ENCODE results near the gene FXYD1. TPM values are rescaled to one million over a fixed set of nuclear protein-coding genes. Genes with fewer than 3 reads are reported as not detected.
A peak's percentile ranks its signal among the peaks of the same experiment; 100 is the strongest.

FXYD1 gene
- total RNA-seq, 2 donors from 2014 or later, result 1.8 to 4.7 TPM

DNA sequence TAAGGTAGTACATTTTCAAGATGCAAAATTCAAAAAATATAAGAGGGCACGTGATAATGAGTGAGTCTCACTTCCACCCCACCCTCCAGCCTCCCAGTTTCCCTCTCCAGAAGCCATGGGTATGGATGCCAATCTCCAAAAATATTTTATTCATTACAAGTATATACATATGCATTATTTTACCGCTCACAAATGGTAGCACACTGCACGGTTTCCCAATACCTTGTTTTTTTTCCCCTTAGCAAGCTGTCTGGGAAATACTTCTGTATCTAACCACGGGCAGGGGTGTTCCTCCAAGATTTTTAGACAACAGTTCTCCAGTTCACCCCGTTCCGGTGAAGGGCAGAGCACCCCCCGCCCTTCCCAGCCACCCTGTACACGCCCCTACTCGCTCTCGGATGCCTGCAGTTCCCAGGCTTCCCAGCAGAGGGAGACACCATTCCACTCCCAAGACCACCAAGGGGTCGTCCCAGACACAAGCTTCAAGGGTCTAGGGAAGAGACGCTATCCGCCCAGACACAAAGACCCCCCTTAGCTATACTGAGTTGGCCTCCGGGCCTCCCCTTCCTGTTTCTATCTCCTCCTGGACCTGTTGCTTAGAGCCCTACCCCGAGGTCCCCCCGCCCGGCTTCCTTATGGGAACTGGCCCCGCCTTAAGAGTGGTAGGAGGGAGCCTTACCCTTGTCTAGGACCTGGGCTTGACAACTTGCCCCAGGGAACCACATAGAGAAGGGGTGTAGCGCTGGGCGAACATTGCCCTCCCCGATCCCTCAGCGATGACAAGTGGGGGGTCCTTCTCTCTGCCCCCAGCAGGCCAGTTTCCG, 24.1 kb upstream of the FXYD1 start:
- DNase-seq (peak; percentile 39 to 59 (median 54)), ATAC-seq (peak; percentile 85)
- peak overlapping the region; percentile 4 for H3K27ac Mint-ChIP-seq
- no peaks in the 10 kb centered on the region for H3K9me3 ChIP-seq (ENCODE audit: control insufficient read depth, low read length, poor library complexity, severe bottlenecking)
- peaks cover 11% of the 10 kb centered on the region for H3K4me1 Mint-ChIP-seq
- no peak overlapping the region for H3K4me3 Mint-ChIP-seq
- peaks cover 4% of the 10 kb centered on the region for H3K27me3 Mint-ChIP-seq
- H3K36me3 Mint-ChIP-seq (ENCODE audit: low read depth), result no peaks in the 10 kb centered on the region

DNA sequence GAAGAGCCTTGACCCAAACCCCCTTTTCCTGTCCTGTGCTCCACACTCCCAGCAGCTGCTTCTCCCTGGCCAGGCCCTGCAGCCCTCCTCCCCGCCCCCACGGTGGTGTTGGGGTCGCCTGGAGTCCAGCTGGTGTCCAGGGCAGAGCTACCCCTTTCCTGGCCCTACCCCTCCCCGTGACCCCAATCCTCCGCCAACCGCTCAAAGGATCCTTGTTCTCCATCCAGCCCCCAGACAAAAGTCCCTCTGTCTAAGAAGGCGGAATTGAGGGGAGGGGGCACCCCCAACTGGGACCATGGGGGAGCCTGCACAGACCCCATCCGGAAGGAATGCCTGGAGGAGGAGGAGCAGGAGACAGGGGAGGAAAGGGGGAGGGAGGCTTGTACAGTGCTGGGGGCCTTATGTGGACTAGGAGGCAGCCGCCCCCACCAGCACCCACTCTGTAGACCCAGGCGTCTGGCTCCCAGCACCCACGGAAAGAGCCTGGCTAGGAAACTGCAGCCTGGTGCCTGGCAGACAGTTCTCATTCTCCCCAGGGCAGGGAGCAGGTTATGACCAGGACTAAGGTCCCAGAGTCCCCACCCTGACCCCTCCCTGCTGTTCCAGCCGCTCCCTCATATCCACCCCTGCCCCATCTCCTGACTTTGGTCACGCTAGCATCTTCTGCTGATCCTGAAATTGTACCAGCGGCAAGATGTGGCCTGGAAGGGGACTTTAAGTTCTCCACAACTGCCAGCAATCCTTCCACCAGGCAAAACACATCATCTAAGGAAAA, 23.3 kb upstream of the FXYD1 start, which contains the start of gene FXYD3:
FXYD3 (plus strand) TSS at position 647 of the 775 bp plus-strand sequence. CDS start 3,554 bp downstream, outside the sequence.
- no peak for DNase-seq
- no peaks in the 10 kb centered on the region for H3K9me3 ChIP-seq (ENCODE audit: control insufficient read depth, low read length, poor library complexity, severe bottlenecking)
- Mint-ChIP-seq H3K36me3 (ENCODE audit: low read depth) (no peaks in the 10 kb centered on the region), H3K27ac (peak within 1 kb of the TSS; percentile 4), H3K4me3 (no peak within 1 kb of the TSS), H3K4me1 (peaks cover 11% of the 10 kb centered on the region), H3K27me3 (peaks cover 4% of the 10 kb centered on the region)
- ATAC-seq, result no peak

DNA sequence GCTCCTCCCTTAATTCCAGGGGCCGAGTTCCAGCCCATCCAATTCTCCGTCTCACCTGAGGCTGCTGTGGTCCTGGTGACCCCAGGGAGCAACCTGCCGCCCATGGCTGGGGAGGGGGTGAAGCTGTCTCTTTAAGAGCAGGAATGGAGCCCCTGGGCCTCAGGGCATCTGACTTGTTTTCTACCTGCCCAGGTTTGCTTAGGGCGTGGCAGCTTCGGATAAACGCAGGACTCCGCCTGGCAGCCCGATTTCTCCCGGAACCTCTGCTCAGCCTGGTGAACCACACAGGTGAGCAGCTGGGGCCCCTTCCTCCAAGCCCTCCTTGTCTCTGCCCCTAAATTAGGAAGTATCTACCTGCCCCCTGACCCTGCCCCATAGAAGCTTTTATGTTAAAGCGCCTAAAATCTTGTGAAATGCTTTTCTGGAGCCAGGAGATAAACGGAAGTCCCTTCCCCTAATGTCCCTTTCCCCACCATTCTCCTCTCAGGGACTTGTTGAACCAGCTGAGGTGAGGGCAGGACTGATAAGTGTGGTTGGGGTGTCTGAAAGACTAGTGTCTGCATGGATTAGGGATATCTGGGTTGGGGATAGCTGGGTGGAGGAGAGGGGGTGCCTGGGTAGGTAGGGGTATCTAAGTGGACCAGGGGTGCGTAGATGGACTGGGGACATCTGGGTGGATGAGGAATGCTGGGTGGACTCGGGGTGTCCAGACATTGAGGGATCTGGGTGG, 22.4 kb upstream of the FXYD1 start:
- no peaks in the 10 kb centered on the region for H3K36me3 Mint-ChIP-seq (ENCODE audit: low read depth)
- H3K27me3 Mint-ChIP-seq, result no peaks in the 10 kb centered on the region
- H3K9me3 ChIP-seq (ENCODE audit: control insufficient read depth, low read length, poor library complexity, severe bottlenecking), result no peaks in the 10 kb centered on the region
- no peak overlapping the region for H3K27ac Mint-ChIP-seq
- no peak overlapping the region for H3K4me3 Mint-ChIP-seq
- ATAC-seq (no peak), DNase-seq (no peak)
- H3K4me1 Mint-ChIP-seq, result peaks cover 11% of the 10 kb centered on the region

DNA sequence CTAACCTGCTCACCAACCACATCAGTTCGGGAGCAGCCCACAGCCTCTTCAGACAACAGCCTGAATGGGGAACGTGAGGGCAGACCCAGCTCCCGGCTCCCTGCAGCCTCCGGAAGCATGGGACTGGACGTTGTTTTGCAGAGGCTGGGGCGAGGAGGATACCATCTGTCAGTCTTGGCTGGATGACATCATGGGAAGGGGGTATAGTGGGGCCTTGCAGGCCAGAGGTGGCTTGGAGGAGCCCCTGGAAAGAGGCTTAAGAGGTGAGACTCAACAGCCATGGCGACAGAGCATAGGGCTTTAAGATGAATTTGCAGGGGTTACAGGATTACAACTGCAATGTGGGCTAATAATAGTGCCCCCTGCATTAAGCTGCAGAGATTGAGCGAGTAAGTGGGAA, 21.5 kb upstream of the FXYD1 start:
- no peaks in the 10 kb centered on the region for H3K9me3 ChIP-seq (ENCODE audit: control insufficient read depth, low read length, poor library complexity, severe bottlenecking)
- Mint-ChIP-seq H3K4me1 (peaks cover 11% of the 10 kb centered on the region), H3K27me3 (no peaks in the 10 kb centered on the region), H3K4me3 (no peak overlapping the region), H3K27ac (no peak overlapping the region), H3K36me3 (ENCODE audit: low read depth) (no peaks in the 10 kb centered on the region)
- DNase-seq (no peak), ATAC-seq (no peak)

DNA sequence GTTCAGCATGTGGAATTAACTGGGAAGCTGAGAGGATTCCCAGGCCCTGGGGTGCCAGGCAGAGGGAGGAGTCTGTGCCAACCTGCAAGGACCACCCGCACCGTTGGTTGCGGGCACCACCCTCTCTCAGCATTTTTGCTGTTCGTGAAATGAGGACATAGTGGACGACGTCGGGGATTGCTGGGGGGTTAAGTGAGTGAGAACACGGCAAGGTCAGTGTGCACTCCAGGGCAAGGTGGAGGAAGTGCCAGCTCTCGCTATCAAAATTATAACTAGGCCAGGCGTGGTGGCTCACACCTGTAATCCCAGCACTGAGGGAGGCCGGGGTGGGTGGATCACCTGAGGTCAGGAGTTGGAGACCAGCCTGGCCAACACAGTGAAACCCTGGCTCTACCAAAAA, 20.8 kb upstream of the FXYD1 start:
- H3K4me3 Mint-ChIP-seq, result no peak overlapping the region
- ATAC-seq (no peak), DNase-seq (no peak)
- no peak overlapping the region for H3K27ac Mint-ChIP-seq
- H3K27me3 Mint-ChIP-seq, result no peaks in the 10 kb centered on the region
- no peaks in the 10 kb centered on the region for H3K9me3 ChIP-seq (ENCODE audit: control insufficient read depth, low read length, poor library complexity, severe bottlenecking)
- H3K4me1 Mint-ChIP-seq, result peaks cover 11% of the 10 kb centered on the region
- no peaks in the 10 kb centered on the region for H3K36me3 Mint-ChIP-seq (ENCODE audit: low read depth)

DNA sequence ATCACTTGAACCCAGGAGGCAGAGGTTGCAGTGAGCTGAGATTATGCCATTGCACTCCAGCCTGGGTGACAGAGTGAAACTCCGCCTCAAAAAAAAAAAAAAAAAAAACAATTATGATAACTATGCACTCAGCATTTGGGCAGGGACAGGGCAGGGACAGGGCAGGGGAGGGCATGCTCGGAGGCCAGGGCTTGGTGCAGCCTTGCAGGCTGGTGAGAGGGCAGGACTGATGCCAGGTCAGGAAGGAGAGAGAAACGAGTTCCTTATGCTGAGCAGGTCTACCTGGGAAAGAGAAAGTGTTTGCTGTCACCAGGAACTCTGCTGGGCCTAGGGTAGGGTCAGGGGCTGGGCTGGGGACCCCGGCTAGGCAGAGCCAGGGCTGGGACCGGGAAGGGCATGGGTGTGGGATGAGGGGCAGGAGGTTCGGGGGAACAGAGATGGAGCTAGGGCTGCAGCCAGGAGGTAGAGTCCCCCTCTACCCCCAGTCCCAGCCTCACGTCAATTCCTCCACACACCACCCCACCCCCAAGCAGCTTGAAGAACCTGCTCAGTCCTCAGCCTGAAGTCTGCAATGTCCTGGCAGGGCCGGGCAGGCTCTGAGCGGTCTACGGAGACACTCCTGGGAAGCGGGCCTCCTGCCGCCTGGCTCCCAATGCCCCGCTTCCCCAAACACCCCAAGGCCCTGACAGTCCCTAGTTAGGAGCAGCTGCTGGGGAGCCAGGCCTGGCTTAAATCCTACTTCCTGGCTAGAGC, 20.2 kb upstream of the FXYD1 start:
- no peaks in the 10 kb centered on the region for H3K36me3 Mint-ChIP-seq (ENCODE audit: low read depth)
- DNase-seq, result no peak
- H3K27ac Mint-ChIP-seq, result no peak overlapping the region
- no peak overlapping the region for H3K4me3 Mint-ChIP-seq
- H3K27me3 Mint-ChIP-seq, result no peaks in the 10 kb centered on the region
- no peaks in the 10 kb centered on the region for H3K9me3 ChIP-seq (ENCODE audit: control insufficient read depth, low read length, poor library complexity, severe bottlenecking)
- peaks cover 11% of the 10 kb centered on the region for H3K4me1 Mint-ChIP-seq
- ATAC-seq, result no peak

DNA sequence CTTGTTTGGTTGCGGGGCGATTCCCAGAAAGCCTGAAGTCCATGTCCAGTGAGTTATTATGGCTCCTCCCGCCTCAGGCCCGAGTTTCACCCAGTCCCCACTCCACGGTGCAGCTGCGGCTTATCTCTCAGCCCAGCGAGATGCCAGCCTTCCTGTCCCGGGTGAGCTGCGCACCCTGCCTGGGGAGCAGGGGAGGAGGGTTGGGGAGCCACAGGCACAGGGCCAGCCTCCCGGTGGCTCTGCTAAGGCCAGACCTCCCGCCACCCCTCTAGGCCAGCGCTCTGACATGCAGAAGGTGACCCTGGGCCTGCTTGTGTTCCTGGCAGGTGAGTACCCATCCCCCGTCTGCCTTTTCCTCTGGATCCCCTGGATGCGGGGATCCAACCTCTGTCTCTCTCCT, 19.5 kb upstream of the FXYD1 start:
- Mint-ChIP-seq H3K27ac (no peak overlapping the region), H3K4me3 (no peak overlapping the region), H3K4me1 (peaks cover 13% of the 10 kb centered on the region), H3K27me3 (no peaks in the 10 kb centered on the region), H3K36me3 (ENCODE audit: low read depth) (no peaks in the 10 kb centered on the region)
- ATAC-seq, result no peak
- no peaks in the 10 kb centered on the region for H3K9me3 ChIP-seq (ENCODE audit: control insufficient read depth, low read length, poor library complexity, severe bottlenecking)
- DNase-seq, result no peak

DNA sequence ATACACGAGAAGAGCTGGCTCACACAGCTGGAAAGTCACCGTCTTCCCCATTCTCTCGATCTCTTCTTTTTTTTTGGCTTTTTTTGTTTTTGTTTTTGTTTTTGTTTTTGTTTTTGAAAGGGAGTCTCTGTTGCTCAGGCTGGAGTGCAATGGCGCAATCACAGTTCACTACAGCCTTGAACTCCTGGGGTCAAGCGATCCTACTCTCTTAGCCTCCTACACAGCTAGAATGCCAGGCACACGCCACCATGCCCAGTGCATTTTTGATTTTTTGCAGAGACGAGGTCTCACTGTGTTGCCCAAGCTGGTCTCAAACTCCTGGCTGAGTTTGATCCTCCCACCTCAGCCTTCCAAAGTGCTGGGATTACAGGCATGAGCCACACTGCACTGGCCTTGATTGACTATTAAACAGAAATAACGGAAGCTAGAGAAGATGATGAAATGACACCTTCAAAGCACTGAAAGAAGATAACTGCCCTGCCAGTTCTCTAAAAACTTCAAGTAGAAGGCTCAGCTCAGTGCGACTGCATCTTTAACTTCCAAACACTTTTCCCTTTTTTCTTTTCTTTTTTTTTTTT, 19.0 kb upstream of the FXYD1 start:
- DNase-seq, result no peak
- H3K4me3 Mint-ChIP-seq, result no peak overlapping the region
- ATAC-seq, result no peak
- no peaks in the 10 kb centered on the region for H3K27me3 Mint-ChIP-seq
- no peak overlapping the region for H3K27ac Mint-ChIP-seq
- H3K9me3 ChIP-seq (ENCODE audit: control insufficient read depth, low read length, poor library complexity, severe bottlenecking), result no peaks in the 10 kb centered on the region
- peaks cover 2% of the 10 kb centered on the region for H3K36me3 Mint-ChIP-seq (ENCODE audit: low read depth)
- peaks cover 16% of the 10 kb centered on the region for H3K4me1 Mint-ChIP-seq

DNA sequence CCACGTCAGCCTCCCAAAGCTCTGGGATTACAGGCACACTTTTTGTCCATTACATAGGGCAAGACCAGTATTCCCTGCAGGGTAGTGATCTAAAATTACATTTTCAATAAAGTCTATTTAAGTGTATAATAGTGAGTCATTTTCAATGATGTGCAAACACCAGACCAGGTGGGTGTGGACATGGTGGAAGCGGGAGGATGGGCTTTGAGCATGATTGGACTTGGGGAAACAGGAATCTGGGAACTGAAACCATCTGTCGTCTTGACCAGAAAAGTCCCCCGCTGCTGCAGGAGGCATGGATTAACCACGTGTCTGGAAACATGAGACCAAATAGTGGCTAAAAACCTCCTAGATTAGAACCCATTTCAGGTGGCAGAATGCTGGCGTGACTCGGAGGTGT, 18.1 kb upstream of the FXYD1 start:
- Mint-ChIP-seq H3K4me3 (no peak overlapping the region), H3K36me3 (ENCODE audit: low read depth) (peaks cover 2% of the 10 kb centered on the region), H3K27me3 (no peaks in the 10 kb centered on the region), H3K27ac (no peak overlapping the region), H3K4me1 (peaks cover 15% of the 10 kb centered on the region)
- H3K9me3 ChIP-seq (ENCODE audit: control insufficient read depth, low read length, poor library complexity, severe bottlenecking), result no peaks in the 10 kb centered on the region
- DNase-seq (no peak), ATAC-seq (no peak)

DNA sequence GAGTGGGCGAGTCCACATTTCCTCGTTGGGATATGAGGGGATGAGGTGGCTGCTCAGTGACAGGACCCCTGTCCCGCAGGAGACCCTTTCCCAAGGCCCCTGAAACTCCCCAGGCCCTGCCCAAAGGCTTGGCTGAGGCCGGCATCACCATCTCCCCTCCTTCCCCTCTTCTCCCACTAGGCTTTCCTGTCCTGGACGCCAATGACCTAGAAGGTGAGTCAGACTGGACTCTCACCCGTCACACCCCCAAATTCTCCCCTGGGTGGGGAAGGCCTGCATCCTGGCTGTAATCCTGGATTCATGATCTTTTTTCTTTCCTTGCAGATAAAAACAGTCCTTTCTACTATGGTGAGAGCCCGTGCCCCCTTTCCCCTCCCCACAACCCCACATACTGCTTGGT, 17.7 kb upstream of the FXYD1 start:
- Mint-ChIP-seq H3K4me1 (peaks cover 15% of the 10 kb centered on the region), H3K4me3 (no peak overlapping the region), H3K27ac (no peak overlapping the region), H3K27me3 (no peaks in the 10 kb centered on the region), H3K36me3 (ENCODE audit: low read depth) (peaks cover 2% of the 10 kb centered on the region)
- H3K9me3 ChIP-seq (ENCODE audit: control insufficient read depth, low read length, poor library complexity, severe bottlenecking), result no peaks in the 10 kb centered on the region
- ATAC-seq (no peak), DNase-seq (no peak)

DNA sequence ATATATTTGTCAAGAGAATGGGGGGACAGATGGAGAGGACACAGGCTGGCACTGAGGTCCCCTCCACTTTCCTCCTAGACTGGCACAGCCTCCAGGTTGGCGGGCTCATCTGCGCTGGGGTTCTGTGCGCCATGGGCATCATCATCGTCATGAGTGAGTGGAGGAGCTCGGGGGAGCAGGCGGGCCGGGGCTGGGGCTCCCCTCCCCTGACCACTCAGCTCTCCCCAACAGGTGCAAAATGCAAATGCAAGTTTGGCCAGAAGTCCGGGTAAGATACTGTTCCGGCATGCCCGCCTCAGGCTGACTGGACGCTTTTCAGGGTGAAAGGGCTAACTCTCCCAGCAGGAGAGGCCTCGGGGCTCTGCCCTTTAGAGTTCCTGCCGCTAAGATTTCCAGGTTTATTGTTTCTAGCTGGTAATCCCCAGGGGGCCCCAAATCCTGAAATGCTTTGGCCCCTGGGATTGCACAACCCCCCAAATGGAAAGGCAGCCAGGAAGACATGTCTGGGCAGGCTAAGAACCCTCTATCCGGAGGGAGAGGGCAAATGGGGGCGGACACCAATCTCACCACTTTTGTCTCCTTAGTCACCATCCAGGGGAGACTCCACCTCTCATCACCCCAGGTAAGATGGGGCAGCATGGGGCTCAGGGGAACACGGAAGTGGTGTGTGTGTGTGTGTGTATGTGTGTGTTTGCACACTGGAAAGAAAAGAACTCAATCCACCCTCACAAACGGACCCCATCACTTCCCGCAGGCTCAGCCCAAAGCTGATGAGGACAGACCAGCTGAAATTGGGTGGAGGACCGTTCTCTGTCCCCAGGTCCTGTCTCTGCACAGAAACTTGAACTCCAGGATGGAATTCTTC, 15.7 kb upstream of the FXYD1 start:
- Mint-ChIP-seq H3K4me3 (no peak overlapping the region), H3K27me3 (no peaks in the 10 kb centered on the region), H3K36me3 (ENCODE audit: low read depth) (peaks cover 2% of the 10 kb centered on the region), H3K27ac (no peak overlapping the region), H3K4me1 (peaks cover 11% of the 10 kb centered on the region)
- no peak for ATAC-seq
- H3K9me3 ChIP-seq (ENCODE audit: control insufficient read depth, low read length, poor library complexity, severe bottlenecking), result no peaks in the 10 kb centered on the region
- DNase-seq, result no peak

DNA sequence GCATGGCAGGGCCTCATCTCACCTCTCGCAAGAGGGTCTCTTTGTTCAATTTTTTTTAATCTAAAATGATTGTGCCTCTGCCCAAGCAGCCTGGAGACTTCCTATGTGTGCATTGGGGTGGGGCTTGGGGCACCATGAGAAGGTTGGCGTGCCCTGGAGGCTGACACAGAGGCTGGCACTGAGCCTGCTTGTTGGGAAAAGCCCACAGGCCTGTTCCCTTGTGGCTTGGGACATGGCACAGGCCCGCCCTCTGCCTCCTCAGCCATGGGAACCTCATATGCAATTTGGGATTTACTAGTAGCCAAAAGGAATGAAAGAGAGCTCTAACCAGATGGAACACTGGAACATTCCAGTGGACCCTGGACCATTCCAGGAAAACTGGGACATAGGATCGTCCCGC, 15.1 kb upstream of the FXYD1 start:
- peaks cover 11% of the 10 kb centered on the region for H3K4me1 Mint-ChIP-seq
- peaks cover 2% of the 10 kb centered on the region for H3K36me3 Mint-ChIP-seq (ENCODE audit: low read depth)
- peak overlapping the region; percentile 93 for H3K27ac Mint-ChIP-seq
- H3K4me3 Mint-ChIP-seq, result peak overlapping the region; percentile 90
- ATAC-seq (no peak), DNase-seq (no peak)
- H3K27me3 Mint-ChIP-seq, result no peaks in the 10 kb centered on the region
- H3K9me3 ChIP-seq (ENCODE audit: control insufficient read depth, low read length, poor library complexity, severe bottlenecking), result no peaks in the 10 kb centered on the region
